Kidney glomerular epithelial cell (primary cell): ENCODE results near the gene B4GALT2.

Source experiments
- DNase-seq: peaks from one replicate; lab custom pipeline; 2025; lab: John Stamatoyannopoulos, UW

B4GALT2 gene

GRCh38 chr1:43969746-43970466, 9.1 kb upstream of the B4GALT2 start, which contains the start of gene DPH2:
TSS of gene DPH2 (plus strand) at chr1:43970010. CDS start at chr1:43970176, 166 bp downstream.
- peak; percentile 96 for DNase-seq

- DNase-seq, result no peak
These were observed 8.5 kb upstream of the B4GALT2 start for GRCh38 chr1:43970502-43970901.

DNA sequence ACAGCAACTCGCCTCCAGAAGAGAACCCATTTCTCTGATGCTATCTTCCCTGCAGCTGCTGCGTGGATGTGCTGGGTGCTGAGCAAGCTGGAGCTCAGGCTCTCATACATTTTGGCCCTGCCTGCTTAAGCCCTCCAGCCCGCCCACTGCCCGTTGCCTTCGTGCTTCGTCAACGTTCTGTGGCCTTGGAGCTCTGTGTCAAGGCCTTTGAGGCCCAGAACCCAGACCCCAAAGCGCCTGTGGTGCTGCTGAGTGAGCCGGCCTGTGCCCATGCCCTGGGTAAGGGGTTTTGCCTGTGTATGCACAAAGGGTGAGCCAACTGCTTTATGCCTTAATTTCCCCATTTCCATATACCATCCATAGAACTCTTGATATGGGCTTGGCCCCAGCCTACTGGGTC, 8.1 kb upstream of the B4GALT2 start:
- DNase-seq, result no peak

DNA sequence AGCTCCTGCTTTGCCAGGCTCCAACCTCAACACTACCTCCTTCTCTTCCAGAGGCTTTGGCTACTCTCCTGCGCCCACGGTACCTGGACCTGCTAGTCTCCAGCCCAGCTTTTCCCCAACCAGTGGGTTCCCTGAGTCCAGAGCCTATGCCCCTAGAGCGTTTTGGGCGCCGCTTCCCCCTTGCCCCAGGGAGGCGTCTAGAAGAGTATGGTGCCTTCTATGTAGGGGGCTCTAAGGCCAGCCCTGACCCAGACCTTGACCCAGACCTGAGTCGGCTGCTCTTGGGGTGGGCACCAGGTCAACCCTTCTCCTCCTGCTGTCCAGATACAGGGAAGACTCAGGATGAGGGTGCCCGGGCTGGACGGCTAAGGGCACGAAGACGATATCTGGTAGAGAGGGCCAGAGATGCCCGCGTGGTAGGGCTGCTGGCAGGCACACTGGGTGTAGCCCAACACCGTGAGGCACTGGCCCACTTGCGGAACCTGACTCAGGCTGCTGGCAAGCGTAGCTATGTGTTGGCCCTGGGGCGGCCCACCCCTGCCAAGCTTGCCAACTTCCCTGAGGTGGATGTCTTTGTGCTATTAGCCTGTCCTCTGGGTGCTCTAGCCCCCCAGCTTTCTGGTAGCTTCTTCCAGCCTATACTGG, 7.6 kb upstream of the B4GALT2 start:
- no peak for DNase-seq

GRCh38 chr1:43973981-43974442, 5.0 kb upstream of the B4GALT2 start:
- no peak for DNase-seq

- peak; percentile 82 for DNase-seq
These were observed 4.4 kb upstream of the B4GALT2 start, which contains the start of gene ATP6V0B for GRCh38 chr1:43974443-43975248. TSS of gene ATP6V0B (plus strand) at chr1:43974960. CDS start at chr1:43975041, 81 bp downstream.

GRCh38 chr1:43975249-43975961, 3.6 kb upstream of the B4GALT2 start:
- DNase-seq, result no peak

GRCh38 chr1:43976045-43976444, 3.0 kb upstream of the B4GALT2 start:
- no peak for DNase-seq

DNA sequence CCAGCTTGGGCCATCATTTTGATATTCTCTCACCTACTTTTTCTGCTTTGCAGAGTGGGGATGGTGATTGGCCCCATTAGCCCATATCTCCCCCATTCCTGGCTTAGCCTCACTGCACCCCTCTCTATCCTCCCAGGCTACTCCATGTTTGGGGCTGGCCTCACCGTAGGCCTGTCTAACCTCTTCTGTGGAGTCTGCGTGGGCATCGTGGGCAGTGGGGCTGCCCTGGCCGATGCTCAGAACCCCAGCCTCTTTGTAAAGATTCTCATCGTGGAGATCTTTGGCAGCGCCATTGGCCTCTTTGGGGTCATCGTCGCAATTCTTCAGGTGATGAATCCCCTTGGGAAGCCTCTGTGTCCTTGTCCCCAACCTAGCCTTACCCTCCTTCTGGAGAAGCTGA, 2.1 kb upstream of the B4GALT2 start:
- DNase-seq, result no peak

DNA sequence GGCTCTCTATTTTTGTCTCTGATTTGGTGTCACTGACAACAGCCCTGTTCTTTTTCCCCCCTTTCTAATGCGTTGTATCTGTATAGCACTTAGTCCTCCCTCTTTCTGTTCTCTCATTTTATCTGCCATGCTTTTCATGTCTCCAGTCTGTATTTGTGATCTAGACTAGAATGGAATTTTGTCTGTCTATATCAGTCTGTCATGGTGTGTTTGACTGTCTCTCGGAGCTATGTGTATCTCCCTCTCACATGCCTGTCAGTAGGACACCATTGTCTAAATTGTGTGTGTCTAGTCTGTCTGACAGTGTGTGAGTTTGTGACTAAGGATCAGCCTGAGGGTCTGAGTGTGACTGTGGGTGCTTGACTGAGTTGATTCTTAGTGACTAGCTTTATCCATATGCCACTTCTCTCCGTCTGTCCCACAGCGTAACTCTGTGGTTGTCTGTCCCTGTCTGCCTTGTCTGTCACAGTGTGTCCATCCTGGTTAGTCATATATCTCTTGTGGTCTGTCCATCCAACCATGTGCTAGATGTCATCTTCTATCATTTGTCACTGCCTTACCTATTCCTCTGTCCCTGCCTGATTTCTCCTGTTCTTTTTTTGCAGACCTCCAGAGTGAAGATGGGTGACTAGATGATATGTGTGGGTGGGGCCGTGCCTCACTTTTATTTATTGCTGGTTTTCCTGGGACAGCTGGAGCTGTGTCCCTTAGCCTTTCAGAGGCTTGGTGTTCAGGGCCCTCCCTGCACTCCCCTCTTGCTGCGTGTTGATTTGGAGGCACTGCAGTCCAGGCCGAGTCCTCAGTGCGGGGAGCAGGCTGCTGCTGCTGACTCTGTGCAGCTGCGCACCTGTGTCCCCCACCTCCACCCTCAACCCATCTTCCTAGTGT, 1.4 kb upstream of the B4GALT2 start:
- DNase-seq, result no peak

DNA sequence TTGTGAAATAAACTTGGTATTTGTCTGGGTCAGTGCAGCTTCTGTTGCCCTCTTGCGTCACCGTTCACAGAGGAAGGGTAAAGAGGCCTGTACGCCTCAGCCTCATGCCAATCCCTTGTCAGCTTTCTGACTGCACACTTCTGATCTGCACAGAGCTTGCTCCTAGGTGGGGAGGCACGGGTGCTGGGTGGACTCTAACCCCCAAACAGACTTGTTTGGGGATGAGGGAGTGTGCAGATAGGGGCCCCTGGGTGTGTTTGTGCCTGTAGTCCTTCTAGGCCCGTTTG, 803 bp upstream of the B4GALT2 start:
- no peak for DNase-seq

DNA sequence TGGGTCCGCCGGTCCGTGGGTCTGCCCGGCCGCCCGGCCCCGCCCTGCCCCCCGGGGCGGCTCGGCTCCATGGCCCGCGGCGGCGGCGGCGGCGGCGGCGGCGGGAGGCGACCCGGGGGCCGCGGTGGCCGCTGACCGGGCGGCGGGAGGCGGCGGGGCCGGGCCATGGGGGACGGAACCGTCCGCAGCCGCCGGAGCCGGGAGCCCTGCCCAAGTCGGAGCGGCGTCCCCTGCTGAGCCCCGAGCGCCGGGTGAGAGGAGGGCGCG, 184 bp downstream of the B4GALT2 start:
- DNase-seq, result no peak

- DNase-seq, result no peak
These were observed 681 bp downstream of the B4GALT2 start for GRCh38 chr1:43979528-43980254.

GRCh38 chr1:43980255-43981134, 1.5 kb downstream of the B4GALT2 start:
- DNase-seq, result no peak

DNA sequence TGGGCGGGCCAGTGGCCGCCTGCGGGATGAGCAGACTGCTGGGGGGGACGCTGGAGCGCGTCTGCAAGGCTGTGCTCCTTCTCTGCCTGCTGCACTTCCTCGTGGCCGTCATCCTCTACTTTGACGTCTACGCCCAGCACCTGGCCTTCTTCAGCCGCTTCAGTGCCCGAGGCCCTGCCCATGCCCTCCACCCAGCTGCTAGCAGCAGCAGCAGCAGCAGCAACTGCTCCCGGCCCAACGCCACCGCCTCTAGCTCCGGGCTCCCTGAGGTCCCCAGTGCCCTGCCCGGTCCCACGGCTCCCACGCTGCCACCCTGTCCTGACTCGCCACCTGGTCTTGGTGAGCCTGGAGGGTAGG, 2.1 kb downstream of the B4GALT2 start:
- DNase-seq, result no peak

DNA sequence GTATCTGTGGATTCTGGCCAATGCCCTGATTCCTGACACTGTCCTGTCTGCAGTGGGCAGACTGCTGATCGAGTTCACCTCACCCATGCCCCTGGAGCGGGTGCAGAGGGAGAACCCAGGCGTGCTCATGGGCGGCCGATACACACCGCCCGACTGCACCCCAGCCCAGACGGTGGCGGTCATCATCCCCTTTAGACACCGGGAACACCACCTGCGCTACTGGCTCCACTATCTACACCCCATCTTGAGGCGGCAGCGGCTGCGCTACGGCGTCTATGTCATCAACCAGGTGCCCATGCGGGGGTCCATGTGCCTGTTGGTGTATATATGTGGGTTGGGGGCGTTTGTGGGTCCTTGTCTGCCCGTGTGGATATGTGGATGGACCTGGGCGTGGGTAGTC, 2.6 kb downstream of the B4GALT2 start:
- no peak for DNase-seq

GRCh38 chr1:43982241-43982640, 3.2 kb downstream of the B4GALT2 start:
- no peak for DNase-seq

DNA sequence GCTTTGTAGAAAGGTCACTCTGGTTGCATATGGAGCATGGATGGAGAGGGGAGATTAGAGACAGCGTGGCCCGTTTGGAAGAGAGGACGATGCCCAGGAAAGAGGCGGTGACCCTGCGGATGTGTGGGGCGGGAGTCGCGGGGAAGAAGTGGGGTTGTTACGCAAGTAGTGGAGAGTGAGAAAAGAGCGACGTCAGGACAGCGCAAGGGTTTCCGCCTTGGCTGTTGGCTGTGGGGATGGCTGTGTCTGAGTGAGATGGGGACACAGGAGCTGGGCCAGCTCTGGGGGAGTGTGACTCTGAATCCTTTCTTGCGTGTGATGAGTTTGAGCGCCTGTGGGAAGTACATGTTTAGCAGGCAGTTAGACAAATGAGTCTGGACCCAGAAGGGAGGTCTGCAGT, 3.8 kb downstream of the B4GALT2 start:
- DNase-seq, result no peak

GRCh38 chr1:43983253-43983899, 4.4 kb downstream of the B4GALT2 start:
- no peak for DNase-seq
